A549 (cell line): Measurements from ENCODE around the gene LSM7. TPM values are rescaled to one million over a fixed set of nuclear protein-coding genes. Genes with fewer than 3 reads are reported as not detected.

Experiments used
- ATAC-seq, 2 experiments: fragments of 200-7000 bp in 1 of 2; fragments of >200 bp in 1 of 2; cut with Nextera tagmentation in 1 of 2; cut with Tn5 transposase in 1 of 2; 3 replicates each; pipeline versions ENCODE4 v1.8.0 to v1.9.1; 2018 to 2020; ENCODE audit warnings: mild to moderate bottlenecking in 1 of 2, moderate library complexity in 1 of 2
- CTCF ChIA-PET: fragments of 300-600 bp; sonication (Branson Sonifier 250); formaldehyde crosslinking; extraction: SDS; loops from one replicate; lab custom pipeline; 2021; ENCODE audit warnings: antibody characterized with exemption, inconsistent platforms; lab: Yijun Ruan, JAX
- POLR2A ChIA-PET: fragments of 350-600 bp; formaldehyde crosslinking; extraction: SDS; loops from one replicate; lab custom pipeline; 2021; ENCODE audit warnings: antibody characterized with exemption, inconsistent platforms; lab: Yijun Ruan, JAX
- DNase-seq, 2 experiments: peaks; one replicate each; pipeline versions ENCODE4 v3.0.0 to v3.0.0-alpha.2; 2011 to 2016; ENCODE audit warnings: low read depth in 1 of 2, low spot score in 1 of 2
- FAIRE-seq: peaks from 2 replicates; lab custom pipeline; 2011; peaks lifted over from hg19 to GRCh38; lab: Jason Lieb, UNC
- H3K27ac ChIP-seq, 2 experiments: fragments of >200 bp; sonication (Bioruptor Twin); formaldehyde crosslinking; 3 replicates each; pipeline ENCODE4 v1.5.1; 2016 to 2017
- H3K4me1 ChIP-seq: fragments of >200 bp; sonication (Bioruptor Twin); formaldehyde crosslinking; 3 replicates; pipeline ENCODE4 v1.6.1; 2016
- H3K4me2 ChIP-seq: fragments of >200 bp; sonication (Bioruptor Twin); formaldehyde crosslinking; 3 replicates; pipeline ENCODE4 v1.6.1; 2016
- H3K4me3 ChIP-seq: fragments of >200 bp; sonication (Bioruptor Twin); formaldehyde crosslinking; 3 replicates; pipeline ENCODE4 v1.5.1; 2016
- H3K9me3 ChIP-seq: fragments of >200 bp; sonication (Bioruptor Twin); formaldehyde crosslinking; 3 replicates; pipeline ENCODE4 v1.6.1; 2016
- BHLHE40 ChIP-seq: IDR thresholded peaks from 2 replicates; pipeline ENCODE4 v1.6.1; 2012; ENCODE audit warnings: low read depth, low read length, inconsistent platforms
- CBX8 ChIP-seq: fragments of 200-600 bp; sonication (generic); IDR thresholded peaks from 2 replicates; pipeline ENCODE4 v1.6.1; 2016
- CHD2 ChIP-seq: fragments of 150-350 bp; IDR thresholded peaks from 2 replicates; pipeline ENCODE4 v1.6.1; 2014; ENCODE audit warnings: low read length; ENCODE audit not compliant: partially characterized antibody
- EHF ChIP-seq: fragments of 250-450 bp; sonication (Bioruptor Pico); IDR thresholded peaks from 2 replicates; pipeline ENCODE4 v1.5.0; 2020; ENCODE audit warnings: mild to moderate bottlenecking
- EHMT2 ChIP-seq: fragments of 200-600 bp; sonication (generic); IDR thresholded peaks from 2 replicates; pipeline ENCODE4 v1.6.1; 2016; ENCODE audit warnings: antibody characterized with exemption, low read depth, mild to moderate bottlenecking, moderate library complexity
- FOSB ChIP-seq: fragments of 250-450 bp; sonication (Bioruptor Pico); IDR thresholded peaks from 2 replicates; pipeline ENCODE4 v1.5.0; 2020; ENCODE audit warnings: mild to moderate bottlenecking, moderate library complexity
- FOSL2 ChIP-seq, 2 experiments: fragments of 450-650 bp in 1 of 2; fragments of >200 bp in 1 of 2; sonication (Bioruptor Twin) in 1 of 2; formaldehyde crosslinking; IDR thresholded peaks; 2 replicates each; pipeline versions ENCODE4 v1.5.0 to v1.6.1; 2016 to 2020; ENCODE audit warnings: mild to moderate bottlenecking in 1 of 2, moderate library complexity in 1 of 2
- HOXA7 ChIP-seq: fragments of 250-450 bp; sonication (Bioruptor Pico); IDR thresholded peaks from 2 replicates; pipeline ENCODE4 v1.5.0; 2020; ENCODE audit warnings: mild to moderate bottlenecking, moderate library complexity
- HOXB5 ChIP-seq: fragments of 250-450 bp; sonication (Bioruptor Pico); IDR thresholded peaks from 2 replicates; pipeline ENCODE4 v1.5.0; 2020; ENCODE audit warnings: mild to moderate bottlenecking, moderate library complexity
- JUN ChIP-seq, 2 experiments: fragments of >200 bp; sonication (Bioruptor Twin); formaldehyde crosslinking; IDR thresholded peaks; 2 replicates in 1 of 2; 3 replicates in 1 of 2; pipeline ENCODE4 v1.6.1; 2016 to 2017
- KDM5A ChIP-seq: fragments of 200-600 bp; sonication (generic); IDR thresholded peaks from 2 replicates; pipeline ENCODE4 v1.6.1; 2016; ENCODE audit warnings: antibody characterized with exemption, mild to moderate bottlenecking
- MAZ ChIP-seq: fragments of 150-350 bp; IDR thresholded peaks from 2 replicates; pipeline ENCODE4 v1.6.1; 2014; ENCODE audit warnings: antibody characterized with exemption, low read depth, low read length, borderline replicate concordance
- MYC ChIP-seq: IDR thresholded peaks from 2 replicates; pipeline ENCODE4 v1.6.1; 2012; ENCODE audit warnings: mild to moderate bottlenecking, inconsistent platforms, low read length, improper control_type of control experiment, borderline replicate concordance
- NR3C1 ChIP-seq: fragments of >200 bp; sonication (Bioruptor Twin); formaldehyde crosslinking; IDR thresholded peaks from 3 replicates; pipeline ENCODE4 v1.6.1; 2017
- PHF8 ChIP-seq: fragments of 200-600 bp; sonication (generic); IDR thresholded peaks from 2 replicates; pipeline ENCODE4 v1.6.1; 2016; ENCODE audit warnings: low read depth, mild to moderate bottlenecking, antibody characterized with exemption, moderate library complexity, borderline replicate concordance
- SMC3 ChIP-seq: fragments of >200 bp; sonication (Bioruptor Twin); formaldehyde crosslinking; IDR thresholded peaks from 3 replicates; pipeline ENCODE4 v1.6.1; 2018; ENCODE audit warnings: inconsistent platforms
- SREBF2 ChIP-seq: fragments of 450-650 bp; IDR thresholded peaks from 2 replicates; pipeline ENCODE4 v1.6.1; 2014; ENCODE audit warnings: mild to moderate bottlenecking, moderate library complexity
- ZC3H11A ChIP-seq: fragments of 450-650 bp; IDR thresholded peaks from 2 replicates; pipeline ENCODE4 v1.6.1; 2014; ENCODE audit warnings: antibody characterized with exemption, mild to moderate bottlenecking
- ZFP36 ChIP-seq: fragments of 450-650 bp; IDR thresholded peaks from 2 replicates; pipeline ENCODE4 v1.6.1; 2014; ENCODE audit warnings: borderline replicate concordance; ENCODE audit not compliant: partially characterized antibody
- ZNF302 ChIP-seq: fragments of 250-450 bp; sonication (Bioruptor Pico); IDR thresholded peaks from 2 replicates; pipeline ENCODE4 v1.9.0; 2021; ENCODE audit warnings: inconsistent platforms, mild to moderate bottlenecking, moderate library complexity
- WGBS: methylation state at CpG from one replicate; pipeline ENCODE4 v1.1.6; 2017; ENCODE audit errors: missing lambda C conversion rate; 5-methylcytosine and 5-hydroxymethylcytosine counted together
- polyA plus RNA-seq, 4 experiments: library from polyadenylated mRNA; depleted of rRNA in 3 of 4; stranded (reverse); fragments of >200 nt; fragmentation: RNase III in 1 of 4; extraction: RNeasy Plus Mini Kit Qiagen cat#74134 plus additional on column Dnase treatment in 1 of 4; gene quantifications; 2 replicates in 3 of 4; 3 replicates in 1 of 4; pipeline ENCODE4 v1.2.3, GENCODE V29; 2011 to 2017
- TF ChIP-seq, protein P1 (sequence below): fragments of >200 bp; sonication (Bioruptor Twin); formaldehyde crosslinking; IDR thresholded peaks from 3 replicates; pipeline ENCODE4 v1.5.1; 2016
- TF ChIP-seq, protein P2 (sequence below): fragments of >200 bp; sonication (Bioruptor Twin); formaldehyde crosslinking; IDR thresholded peaks from 3 replicates; pipeline ENCODE4 v1.6.1; 2016

The LSM7 gene
- polyA plus RNA-seq, 2 of the 4 experiments (the other 2 are of a cell fraction): 140 to 144 TPM

DNA sequence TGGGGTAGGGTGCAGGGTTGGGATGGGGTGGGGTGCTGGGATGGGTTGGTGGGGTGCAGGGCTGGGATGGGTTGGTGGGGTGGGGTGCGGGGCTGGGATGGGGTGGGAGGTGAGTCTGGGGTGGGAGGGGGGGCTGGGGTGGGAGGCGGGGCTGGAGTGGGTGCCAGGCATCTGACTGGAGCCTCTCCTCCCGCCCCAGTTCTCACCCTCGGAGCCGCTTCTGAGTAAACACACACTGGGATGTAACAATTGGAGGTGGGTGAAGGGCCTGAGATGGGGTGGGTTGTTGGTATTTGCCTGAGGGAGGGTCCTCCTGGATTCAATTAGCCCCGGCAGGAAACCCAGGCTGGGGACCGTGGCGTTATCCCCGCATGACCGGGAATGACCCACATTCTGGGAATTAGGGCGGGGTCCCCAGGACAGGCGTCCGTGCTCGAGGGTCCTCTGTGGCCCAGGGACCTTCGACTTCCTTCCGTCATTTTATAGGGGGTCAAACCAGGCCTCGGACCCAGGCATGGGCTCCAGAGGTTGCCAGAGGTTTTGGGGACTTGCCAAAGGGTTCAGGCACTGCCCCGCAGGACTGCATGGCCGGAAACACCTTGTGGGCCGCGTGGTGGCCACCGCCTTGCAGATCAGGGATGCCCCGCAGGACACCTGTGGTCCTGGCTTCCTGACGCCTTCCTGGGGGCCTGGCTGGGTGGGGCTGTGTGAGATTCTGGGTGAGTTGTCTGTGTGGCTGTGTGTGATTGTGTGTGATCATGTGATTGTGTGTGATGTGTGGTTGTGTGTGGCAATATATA lies 33.1 kb upstream of the LSM7 start:
- FAIRE-seq (no peak), DNase-seq (no peak), ATAC-seq (no peak)
- Histone ChIP-seq H3K4me3 (no peak overlapping the region), H3K4me2 (peak overlapping the region; percentile 54), H3K27ac (no peak overlapping the region), H3K9me3 (no peaks in the 10 kb centered on the region), H3K4me1 (0 out of 3 replicates have a peak, but pooled peaks cover 4% of the 10 kb centered on the region)
- WGBS: 30% methylated on average over 3 of the region's 24 CpGs
- POLR2A ChIA-PET: no interaction called here
- no peak for TF ChIP-seq MAZ
- no peak for TF ChIP-seq EHMT2
- TF ChIP-seq, protein P1, sequence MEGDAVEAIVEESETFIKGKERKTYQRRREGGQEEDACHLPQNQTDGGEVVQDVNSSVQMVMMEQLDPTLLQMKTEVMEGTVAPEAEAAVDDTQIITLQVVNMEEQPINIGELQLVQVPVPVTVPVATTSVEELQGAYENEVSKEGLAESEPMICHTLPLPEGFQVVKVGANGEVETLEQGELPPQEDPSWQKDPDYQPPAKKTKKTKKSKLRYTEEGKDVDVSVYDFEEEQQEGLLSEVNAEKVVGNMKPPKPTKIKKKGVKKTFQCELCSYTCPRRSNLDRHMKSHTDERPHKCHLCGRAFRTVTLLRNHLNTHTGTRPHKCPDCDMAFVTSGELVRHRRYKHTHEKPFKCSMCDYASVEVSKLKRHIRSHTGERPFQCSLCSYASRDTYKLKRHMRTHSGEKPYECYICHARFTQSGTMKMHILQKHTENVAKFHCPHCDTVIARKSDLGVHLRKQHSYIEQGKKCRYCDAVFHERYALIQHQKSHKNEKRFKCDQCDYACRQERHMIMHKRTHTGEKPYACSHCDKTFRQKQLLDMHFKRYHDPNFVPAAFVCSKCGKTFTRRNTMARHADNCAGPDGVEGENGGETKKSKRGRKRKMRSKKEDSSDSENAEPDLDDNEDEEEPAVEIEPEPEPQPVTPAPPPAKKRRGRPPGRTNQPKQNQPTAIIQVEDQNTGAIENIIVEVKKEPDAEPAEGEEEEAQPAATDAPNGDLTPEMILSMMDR: no peak
- TF ChIP-seq, all 56 proteins: peak for 0
- CTCF ChIA-PET: no interaction called here

DNA sequence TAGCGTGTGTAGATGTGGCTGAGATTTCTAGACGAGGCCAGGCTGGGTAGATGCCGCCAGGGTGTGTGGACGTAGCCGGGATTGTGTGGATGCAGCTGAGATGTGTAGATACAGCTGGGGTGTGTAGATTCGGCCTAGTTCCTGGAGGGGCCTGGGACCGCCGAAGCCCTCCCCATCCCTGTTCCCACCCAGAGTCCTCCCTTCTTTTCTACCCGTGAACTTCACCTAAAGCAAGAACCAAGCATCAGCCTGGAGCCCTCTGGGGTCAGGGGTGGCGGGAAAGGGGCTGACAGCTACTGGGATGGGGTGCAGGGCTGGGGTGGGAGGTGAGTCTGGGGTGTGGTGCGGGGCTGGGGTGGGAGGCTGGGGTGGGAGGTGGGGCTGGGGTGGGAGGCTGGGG lies 32.4 kb upstream of the LSM7 start:
- WGBS: 26% methylated on average over 9 of the region's 11 CpGs

DNA sequence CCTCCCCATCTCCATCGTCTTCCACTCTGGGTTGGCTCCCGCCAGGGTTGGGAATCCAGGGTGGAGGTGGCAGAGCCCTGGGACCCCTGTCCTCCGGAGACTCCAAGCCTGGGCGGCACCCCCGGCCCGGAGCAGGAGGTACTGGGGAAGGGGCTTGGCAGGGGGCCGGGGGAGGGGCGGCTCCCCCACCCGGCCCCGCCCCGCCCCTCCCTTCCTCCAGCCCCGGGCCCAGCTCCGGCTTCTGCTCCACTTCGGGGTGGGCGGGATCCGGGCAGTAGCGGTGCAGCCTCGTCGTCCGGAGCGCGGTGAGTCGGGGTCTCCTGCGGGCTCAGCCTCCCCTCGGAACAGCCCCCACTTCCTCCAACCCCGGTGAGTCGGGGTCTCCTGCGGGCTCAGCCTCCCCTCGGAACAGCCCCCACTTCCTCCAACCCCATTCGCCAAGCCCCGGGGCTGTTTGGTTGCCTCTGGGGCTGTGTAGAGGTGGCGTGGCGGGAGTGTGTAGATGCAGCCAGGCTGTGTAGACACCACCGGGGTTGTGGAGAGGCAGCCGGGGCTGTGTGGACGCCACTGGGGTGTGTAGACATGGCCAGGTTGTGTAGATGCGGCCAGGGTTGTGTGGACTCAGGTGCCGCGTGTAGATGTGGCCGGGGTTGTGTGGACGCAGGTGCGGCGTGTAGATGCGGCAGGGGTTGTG lies 31.8 kb upstream of the LSM7 start, which contains the start of gene TMPRSS9:
Gene TMPRSS9, plus strand, starts transcription at position 274 of the 694 bp plus-strand sequence. CDS start 29,521 bp downstream, outside the sequence.
- TF ChIP-seq ZFP36: no peak
- TF ChIP-seq BHLHE40: no peak
- no peak for TF ChIP-seq CBX8
- TF ChIP-seq, all 56 proteins: peak for 0
- WGBS: 61% methylated on average over 10 of the region's 44 CpGs
- DNase-seq (no peak), FAIRE-seq (no peak), ATAC-seq (peak in 1 of 2 experiments; percentile 55; a peak in 3 of 6 replicates)
- H3K9me3 ChIP-seq: no peaks in the 10 kb centered on the region
- H3K4me2 ChIP-seq: no peak within 1 kb of the TSS
- POLR2A ChIA-PET: no interaction called here
- H3K4me3 ChIP-seq: no peak within 1 kb of the TSS
- no peak within 1 kb of the TSS for H3K27ac ChIP-seq
- CTCF ChIA-PET: no interaction called here
- H3K4me1 ChIP-seq: 0 out of 3 replicates have a peak, but pooled peaks cover 4% of the 10 kb centered on the region

More for the DNA sequence above, 32.4 kb upstream of the LSM7 start:
- Histone ChIP-seq H3K4me1 (0 out of 3 replicates have a peak, but pooled peaks cover 4% of the 10 kb centered on the region), H3K27ac (no peak overlapping the region), H3K4me3 (no peak overlapping the region), H3K4me2 (no peak overlapping the region), H3K9me3 (no peaks in the 10 kb centered on the region)
- POLR2A ChIA-PET: no interaction called here
- DNase-seq (no peak), FAIRE-seq (no peak), ATAC-seq (peak in 1 of 2 experiments; percentile 56; a peak in 4 of 6 replicates)
- CTCF ChIA-PET: no interaction called here
- TF ChIP-seq FOSL2 (IDR thresholded peaks at IDR 0.05): no peak
- no peak for TF ChIP-seq FOSL2 (CRISPR knock-in tag; IDR thresholded peaks at IDR 0.05)
- TF ChIP-seq SMC3: no peak
- no peak for TF ChIP-seq HOXA7
- no peak for TF ChIP-seq HOXB5
- no peak for TF ChIP-seq FOSB
- TF ChIP-seq NR3C1: no peak
- TF ChIP-seq SREBF2: no peak
- TF ChIP-seq EHF (CRISPR knock-in tag): no peak
- TF ChIP-seq ZNF302 (CRISPR knock-in tag): no peak
- TF ChIP-seq CHD2: no peak
- no peak for TF ChIP-seq ZC3H11A
- TF ChIP-seq MYC: no peak
- TF ChIP-seq PHF8: no peak
- TF ChIP-seq MAZ: no peak
- TF ChIP-seq BHLHE40: no peak
- no peak for TF ChIP-seq KDM5A
- no peak for TF ChIP-seq JUN (IDR thresholded peaks at IDR 0.05)
- TF ChIP-seq, protein P2, sequence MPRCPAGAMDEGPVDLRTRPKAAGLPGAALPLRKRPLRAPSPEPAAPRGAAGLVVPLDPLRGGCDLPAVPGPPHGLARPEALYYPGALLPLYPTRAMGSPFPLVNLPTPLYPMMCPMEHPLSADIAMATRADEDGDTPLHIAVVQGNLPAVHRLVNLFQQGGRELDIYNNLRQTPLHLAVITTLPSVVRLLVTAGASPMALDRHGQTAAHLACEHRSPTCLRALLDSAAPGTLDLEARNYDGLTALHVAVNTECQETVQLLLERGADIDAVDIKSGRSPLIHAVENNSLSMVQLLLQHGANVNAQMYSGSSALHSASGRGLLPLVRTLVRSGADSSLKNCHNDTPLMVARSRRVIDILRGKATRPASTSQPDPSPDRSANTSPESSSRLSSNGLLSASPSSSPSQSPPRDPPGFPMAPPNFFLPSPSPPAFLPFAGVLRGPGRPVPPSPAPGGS: no peak
